Fibroblast of lung (primary cell): ENCODE results near the gene ANGPTL3.

ENCODE experiments used
- EZH2 ChIP-seq: IDR thresholded peaks from 2 replicates; pipeline ENCODE4 v1.5.1; 2012; ENCODE audit warnings: low read length, control low read depth, mild to moderate bottlenecking; ENCODE audit errors: missing control alignments
- TF ChIP-seq, protein P1 (sequence below), 2 donors: IDR thresholded peaks in 1 of 2; conservative IDR thresholded peaks in 1 of 2; 1 replicate in 1 of 2; 2 replicates in 1 of 2; pipeline ENCODE4 v1.5.1; 2011 to 2012; ENCODE audit warnings: low read length in 2 of 2, control low read depth in 1 of 2, inconsistent platforms in 1 of 2, low read depth in 1 of 2, mild to moderate bottlenecking in 1 of 2

DNA sequence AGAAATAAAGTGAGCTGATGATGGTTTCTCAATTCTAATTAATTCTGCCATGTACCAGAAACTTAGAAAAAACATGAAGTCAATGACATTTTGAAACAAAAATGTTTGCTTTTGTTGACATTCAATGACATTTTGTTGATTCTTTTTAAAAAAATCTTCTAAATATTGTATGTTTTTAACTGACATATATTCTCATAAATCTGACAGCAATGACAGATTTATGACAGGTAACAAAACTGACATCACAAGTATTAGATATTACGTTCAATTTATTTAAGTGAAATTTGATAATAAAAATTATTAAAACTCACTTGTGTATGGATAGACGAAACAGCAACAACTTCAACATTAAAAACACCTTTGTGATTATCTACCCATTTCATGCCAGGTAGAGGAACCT, 36.0 kb upstream of the ANGPTL3 start:
- TF ChIP-seq, protein P1, sequence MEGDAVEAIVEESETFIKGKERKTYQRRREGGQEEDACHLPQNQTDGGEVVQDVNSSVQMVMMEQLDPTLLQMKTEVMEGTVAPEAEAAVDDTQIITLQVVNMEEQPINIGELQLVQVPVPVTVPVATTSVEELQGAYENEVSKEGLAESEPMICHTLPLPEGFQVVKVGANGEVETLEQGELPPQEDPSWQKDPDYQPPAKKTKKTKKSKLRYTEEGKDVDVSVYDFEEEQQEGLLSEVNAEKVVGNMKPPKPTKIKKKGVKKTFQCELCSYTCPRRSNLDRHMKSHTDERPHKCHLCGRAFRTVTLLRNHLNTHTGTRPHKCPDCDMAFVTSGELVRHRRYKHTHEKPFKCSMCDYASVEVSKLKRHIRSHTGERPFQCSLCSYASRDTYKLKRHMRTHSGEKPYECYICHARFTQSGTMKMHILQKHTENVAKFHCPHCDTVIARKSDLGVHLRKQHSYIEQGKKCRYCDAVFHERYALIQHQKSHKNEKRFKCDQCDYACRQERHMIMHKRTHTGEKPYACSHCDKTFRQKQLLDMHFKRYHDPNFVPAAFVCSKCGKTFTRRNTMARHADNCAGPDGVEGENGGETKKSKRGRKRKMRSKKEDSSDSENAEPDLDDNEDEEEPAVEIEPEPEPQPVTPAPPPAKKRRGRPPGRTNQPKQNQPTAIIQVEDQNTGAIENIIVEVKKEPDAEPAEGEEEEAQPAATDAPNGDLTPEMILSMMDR (conservative IDR thresholded peaks at IDR 0.05 in 1 of 2, IDR thresholded peaks at IDR 0.05 in 1 of 2; ENCODE audit: low read depth in 1 of 2, low read length in 2 of 2) = no peak
- no peak for TF ChIP-seq EZH2
